Measurements from ENCODE around the gene SAFB2.
A peak's percentile ranks its signal among the peaks of the same experiment; 100 is the strongest.

The SAFB2 gene
- total RNA-seq = 266 reads per million, percentile 95 among the genes with 10 or more reads in this experiment

DNA sequence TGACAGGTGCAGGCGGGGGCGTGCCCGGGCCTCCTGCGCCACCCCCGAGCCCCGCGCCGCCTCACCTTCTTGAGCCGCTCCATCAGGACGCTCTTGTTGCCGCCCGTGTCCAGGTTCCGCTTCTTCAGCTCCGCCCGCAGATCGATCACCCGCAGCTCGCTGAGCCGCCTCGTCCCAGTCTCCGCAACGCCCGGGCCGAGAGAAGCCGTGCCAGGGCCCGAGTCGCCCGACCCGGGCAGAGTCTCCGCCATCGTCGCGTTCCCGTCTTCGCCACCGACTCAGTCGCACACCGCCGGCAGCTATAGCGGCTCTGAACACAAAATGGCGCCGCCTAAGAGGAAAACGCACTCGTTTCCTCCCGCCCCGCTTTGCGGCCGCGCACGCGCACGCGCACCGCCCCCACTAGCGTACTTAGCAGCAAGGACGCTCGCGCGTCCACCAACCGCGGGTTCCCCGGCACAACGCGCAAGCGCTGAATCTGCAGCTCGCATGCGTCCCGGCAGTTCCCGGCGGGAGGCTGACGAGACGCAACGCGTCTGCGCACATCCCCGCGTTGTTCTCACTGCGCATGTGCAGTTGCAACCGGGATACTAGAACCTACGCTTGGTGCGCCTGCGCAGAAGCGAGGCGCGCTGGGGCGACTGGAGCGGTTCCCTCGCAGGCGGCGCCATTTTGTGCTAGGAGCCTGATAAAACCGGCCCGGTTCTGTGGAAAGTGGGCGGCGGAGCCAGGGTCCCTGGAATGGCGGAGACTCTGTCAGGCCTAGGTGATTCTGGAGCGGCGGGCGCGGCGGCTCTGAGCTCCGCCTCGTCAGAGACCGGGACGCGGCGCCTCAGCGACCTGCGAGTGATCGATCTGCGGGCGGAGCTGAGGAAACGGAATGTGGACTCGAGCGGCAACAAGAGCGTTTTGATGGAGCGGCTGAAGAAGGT lies at the start of gene SAFB2, which contains the start of gene SAFB:
TSS of gene SAFB2 (minus strand) at position 312 of the 932 bp plus-strand sequence. CDS start at position 251, 61 bp downstream.
TSS of gene SAFB (plus strand) at position 619 of the 932 bp plus-strand sequence. CDS start at position 742, 123 bp downstream.
- peak; percentile 99 for DNase-seq

DNA sequence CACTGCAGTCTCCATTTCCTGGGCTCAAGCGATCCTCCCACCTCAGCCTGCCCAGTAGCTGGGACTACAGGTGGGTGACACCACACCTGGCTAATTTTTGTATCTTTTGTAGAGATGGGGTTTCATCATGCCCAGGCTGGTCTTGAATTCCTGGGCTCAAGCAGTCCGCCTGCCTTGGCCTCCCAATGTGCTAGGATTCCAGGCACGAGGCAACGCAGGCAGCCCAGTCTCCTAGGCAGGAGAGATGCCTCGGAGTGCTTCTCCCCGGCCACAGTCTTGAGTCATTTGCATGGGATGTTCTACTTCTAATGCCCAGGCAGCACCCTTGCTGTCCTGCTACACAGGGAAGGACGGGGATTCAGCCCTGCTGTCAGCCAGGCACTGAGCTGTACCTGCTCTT lies 49.0 kb upstream of the SAFB2 start:
- no peak for DNase-seq

GRCh38 chr19:5669212-5669611 lies 46.6 kb upstream of the SAFB2 start:
- no peak for DNase-seq

GRCh38 chr19:5667751-5668271 lies 45.2 kb upstream of the SAFB2 start:
- DNase-seq = no peak

DNA sequence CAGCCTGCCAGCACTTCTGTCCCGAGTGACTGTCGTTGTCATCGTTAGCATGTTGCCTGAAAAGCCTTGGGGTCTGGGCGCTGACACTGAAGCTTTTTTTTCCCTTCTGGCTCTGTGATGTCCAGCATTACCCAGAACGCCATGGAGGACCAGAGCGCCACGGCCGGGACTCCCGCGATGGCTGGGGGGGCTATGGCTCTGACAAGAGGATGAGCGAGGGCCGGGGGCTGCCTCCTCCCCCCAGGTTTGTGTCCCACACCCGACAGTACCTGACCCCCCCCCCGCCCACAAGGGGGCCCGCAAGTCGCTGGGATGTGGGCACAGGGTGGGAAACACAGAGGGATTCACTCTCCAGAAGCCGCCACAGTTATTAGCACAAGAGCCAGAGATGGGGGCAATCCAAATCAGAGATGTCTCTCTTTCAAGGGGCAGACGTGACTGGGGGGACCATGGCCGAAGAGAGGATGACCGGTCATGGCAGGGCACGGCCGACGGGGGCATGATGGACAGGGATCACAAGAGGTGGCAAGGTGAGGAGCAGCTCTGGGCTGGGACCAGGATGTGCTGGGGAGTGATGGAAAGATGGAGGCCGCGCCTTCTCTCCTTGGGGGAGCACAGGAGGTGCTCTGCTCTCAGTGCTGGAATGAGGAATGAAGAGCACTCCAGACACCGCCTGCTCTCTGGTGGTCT lies 44.5 kb upstream of the SAFB2 start:
- DNase-seq = no peak

DNA sequence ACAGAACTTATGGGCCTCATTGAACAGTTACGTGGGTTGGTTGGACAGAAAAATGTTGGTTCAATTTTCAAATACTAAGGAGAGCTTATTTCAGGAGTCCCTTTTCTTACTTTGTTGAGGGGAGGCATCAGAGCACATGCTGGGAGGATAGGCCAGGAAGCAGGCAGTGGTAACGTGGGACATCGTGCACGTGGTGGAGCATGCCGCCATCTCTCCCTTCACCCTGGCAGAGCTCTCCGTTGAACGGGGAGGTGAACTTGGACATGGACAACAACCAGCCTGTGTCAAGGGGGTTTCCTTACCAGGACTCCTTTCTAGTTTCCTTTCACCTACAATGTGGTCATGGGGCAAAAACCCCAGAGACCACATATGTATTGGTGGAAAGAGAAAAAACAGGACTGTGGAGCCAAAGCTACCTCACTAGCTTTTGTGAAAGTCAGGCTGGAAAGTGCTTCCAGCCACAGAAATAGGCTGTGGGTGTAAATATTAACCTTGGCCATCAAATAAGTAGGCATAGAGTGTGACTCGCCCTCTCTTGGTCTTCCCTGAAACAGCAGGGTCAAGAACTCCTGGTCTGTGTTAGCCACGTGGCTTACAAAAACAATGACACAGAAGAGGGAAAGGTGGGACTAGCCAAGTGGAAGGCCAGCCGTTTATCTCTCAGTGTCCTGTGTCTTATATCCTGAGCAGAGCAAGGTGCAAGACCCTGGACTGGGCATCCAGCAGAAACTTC lies 43.4 kb upstream of the SAFB2 start:
- DNase-seq = no peak

DNA sequence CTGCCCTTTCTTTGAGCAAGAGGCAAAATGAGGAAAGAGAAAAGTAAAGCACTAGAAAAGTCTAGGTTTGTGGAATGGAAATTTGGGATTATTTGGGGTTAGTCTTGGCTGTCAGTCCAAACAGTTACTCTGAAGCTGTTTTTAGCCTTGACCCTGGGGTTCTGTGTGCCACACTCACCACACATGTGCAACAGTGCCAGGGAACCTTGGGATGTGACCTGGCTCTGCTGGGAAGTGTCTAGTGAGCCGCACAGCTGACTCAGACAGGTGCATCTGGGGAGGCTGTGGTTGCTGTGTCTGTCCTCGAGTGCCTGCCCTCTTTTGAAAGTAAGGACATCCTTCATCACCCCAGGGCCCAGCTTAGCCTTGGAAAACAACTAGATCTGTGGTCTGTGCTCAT lies 41.9 kb upstream of the SAFB2 start:
- DNase-seq = no peak

GRCh38 chr19:5663904-5664303 lies 41.3 kb upstream of the SAFB2 start:
- DNase-seq = no peak

DNA sequence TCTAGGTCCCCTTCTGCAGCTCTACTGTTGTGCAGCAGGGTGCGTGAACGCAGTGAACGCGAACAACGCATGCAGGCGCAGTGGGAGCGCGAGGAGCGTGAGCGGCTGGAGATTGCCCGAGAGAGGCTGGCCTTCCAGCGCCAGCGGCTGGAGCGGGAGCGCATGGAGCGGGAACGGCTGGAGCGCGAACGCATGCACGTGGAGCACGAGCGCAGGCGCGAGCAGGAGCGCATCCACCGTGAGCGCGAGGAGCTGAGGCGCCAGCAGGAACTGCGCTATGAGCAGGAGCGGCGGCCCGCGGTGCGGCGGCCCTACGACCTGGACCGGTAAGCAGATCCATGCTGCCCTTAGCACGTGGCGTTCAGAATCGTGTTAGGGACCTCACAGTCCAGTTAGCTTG lies 38.9 kb upstream of the SAFB2 start:
- no peak for DNase-seq

DNA sequence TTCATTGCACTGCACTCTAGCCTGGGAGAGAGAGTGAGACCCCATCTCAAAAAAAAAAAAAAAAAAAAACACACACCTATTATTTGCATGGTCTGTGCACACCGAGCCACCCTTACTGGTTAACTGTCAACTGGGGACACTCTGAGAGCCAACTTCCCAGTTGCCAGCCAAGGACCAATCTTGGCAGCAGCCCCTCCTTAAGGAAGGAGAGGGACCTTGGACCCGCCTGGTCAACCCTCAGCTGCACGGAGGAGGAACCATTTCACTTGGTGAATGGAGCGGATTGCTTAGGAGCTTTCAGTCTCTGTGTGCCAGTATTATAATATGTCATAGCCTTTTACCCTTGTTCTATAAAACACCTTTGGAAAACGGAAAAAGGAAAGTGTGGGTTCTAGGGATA lies 32.8 kb upstream of the SAFB2 start:
- no peak for DNase-seq

GRCh38 chr19:5654931-5655330 lies 32.4 kb upstream of the SAFB2 start:
- no peak for DNase-seq

DNA sequence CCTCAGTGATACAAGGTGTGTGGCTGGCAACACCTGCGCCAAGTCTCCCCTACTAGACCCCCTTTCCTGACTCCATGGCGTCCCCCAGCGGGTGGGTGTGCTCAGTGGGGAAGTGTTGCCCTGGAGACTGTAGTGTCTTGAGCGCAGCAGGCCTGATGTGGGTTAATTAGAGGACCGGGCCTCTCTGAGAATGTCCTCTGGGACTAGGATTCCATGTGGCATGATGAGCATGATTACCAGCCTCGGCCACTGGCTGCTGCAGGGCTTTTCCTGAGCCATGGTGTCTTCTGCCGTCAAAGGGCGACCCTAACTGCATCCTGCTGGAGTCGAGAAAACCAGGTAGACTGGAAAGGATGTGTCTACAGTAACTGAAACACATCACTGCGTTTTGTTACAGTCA lies 29.7 kb upstream of the SAFB2 start:
- DNase-seq = no peak

DNA sequence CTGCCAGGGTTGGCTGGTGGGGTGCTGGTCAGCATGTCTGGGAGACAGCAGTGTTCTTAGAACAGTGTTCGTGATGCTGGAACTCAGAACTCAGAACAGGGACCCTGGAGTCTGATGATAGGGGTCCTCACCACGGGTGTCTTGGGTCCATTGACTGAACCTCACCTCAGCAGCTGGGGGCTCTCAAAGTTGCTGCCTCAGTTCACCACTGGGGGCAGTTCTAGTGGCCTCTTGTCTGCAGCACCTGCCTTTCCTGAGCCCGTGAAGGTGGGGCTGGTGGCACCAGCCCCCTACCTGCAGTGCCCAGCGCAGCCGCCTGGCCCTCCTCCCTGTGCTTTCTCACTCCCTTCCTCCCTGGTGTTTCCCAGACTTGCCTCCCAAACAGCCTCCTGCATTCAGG lies 28.8 kb upstream of the SAFB2 start:
- DNase-seq = no peak

GRCh38 chr19:5648464-5648863 lies 25.9 kb upstream of the SAFB2 start:
- DNase-seq = no peak

DNA sequence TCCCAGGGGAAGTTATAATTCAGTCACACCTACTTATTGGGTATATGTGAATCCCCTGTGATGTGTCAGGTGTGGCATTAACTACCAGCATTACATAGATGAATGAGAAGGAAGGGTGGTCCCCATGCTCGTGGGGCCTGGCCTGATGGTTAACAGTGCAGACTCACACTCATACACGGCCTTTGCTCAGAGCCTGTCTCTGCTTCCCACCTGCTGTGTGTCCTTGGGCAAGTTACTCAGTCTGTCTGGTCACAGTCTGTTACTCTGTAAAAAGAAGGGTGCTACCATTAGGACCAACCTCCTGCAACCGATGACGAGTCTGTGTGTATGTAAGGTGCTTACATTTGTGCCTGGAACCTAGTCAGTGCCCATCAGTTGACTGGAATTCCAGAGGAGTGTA lies 24.1 kb upstream of the SAFB2 start:
- DNase-seq = no peak

DNA sequence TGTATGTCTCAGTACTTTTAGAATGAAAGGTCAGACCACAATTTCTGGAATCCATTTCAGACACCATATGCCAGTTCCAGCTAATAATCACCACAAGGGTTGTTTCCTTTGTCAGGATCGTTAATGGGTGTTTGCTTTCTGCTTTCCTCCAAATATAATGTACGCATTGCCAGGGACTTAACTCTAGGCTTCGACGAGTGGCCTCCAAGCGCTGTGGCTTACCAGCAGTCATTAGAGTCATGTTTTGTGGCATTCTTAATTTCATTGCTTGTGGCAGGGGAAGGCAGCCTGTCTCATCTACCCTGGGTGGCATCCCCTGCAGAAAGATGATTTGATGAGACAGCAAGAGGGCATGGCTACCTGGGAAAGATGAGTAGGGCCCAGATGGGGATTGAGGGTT lies 22.8 kb upstream of the SAFB2 start:
- no peak for DNase-seq

DNA sequence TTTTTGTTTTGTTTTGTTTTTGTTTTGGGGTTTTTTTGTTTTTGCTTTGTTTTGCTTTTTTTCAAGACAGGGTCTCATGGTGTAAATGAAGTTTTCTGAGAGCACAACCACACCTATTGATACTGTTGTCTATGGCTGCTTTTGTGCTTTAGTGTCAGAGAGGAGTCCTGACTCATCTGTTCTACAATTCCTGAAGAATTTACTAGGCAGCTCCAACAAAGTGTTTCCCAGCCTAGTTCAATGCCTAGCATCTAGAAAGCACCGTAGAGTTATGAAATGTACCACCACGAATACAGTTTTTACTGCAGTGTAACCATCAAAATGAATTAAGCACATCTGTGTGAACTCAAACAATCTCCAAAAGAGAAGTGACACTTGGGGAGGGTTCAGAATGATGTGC lies 21.5 kb upstream of the SAFB2 start:
- DNase-seq = no peak

- no peak for DNase-seq
Observed at GRCh38 chr19:5643060-5643459, 20.5 kb upstream of the SAFB2 start.

DNA sequence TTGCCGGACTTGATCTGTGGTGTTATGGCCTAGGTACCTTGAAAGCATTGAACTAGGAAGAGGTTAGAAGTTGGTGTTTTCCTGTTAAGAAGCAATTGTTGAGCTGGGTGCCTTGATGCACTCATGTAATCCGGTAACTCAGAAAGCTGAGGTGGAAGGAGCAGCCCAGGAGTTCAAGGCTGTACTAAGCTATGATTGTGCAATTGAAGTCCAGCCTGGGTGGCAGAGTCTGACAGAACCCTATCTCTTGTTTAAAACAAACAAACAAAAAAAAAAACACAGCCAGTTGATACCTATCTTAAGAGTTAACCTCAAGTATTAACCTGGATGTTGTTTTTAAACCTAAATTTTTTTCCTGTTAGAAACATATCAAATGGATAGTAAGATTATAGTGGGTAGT lies 19.6 kb upstream of the SAFB2 start:
- DNase-seq = no peak

GRCh38 chr19:5641171-5641570 lies 18.6 kb upstream of the SAFB2 start:
- no peak for DNase-seq

GRCh38 chr19:5637971-5638370 lies 15.4 kb upstream of the SAFB2 start:
- DNase-seq = no peak

GRCh38 chr19:5635427-5635826 lies 12.9 kb upstream of the SAFB2 start:
- DNase-seq = no peak

GRCh38 chr19:5632657-5633056 lies 10.1 kb upstream of the SAFB2 start:
- no peak for DNase-seq
